ENCODE measurements around the gene CTDSPL.
A peak's percentile ranks its signal among the peaks of the same experiment; 100 is the strongest.

Gene CTDSPL

DNA sequence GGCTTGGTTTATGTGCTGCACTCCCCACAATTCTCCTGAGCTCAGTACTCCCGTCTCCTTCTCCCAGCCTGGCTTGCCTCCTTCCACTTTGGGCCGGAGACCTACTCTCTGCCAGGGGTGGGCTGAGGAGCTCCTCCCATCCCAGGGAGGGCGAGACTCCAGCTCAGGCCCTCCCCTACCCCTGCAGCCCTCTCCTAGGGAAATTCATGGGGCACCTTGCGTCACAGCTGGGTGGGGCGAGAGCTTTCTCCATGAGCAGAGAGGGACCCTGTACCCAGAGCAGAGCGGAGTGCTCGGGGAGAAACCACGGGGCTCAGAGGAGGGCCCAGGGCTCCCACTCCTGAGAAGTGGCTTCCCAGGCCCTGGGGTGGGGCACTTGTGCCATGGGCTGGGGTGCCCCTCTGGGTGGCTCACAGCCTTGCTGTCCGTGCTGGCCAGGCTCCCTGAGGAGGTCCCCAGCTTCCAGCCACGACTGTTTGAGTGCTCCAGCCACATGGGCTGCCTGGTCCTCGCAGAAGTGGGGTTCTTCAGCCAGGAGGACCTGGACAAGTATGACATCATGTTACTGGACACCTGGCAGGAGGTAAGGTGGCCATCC is 142.2 kb downstream of the CTDSPL start (continued):
- TF ChIP-seq, protein P1, sequence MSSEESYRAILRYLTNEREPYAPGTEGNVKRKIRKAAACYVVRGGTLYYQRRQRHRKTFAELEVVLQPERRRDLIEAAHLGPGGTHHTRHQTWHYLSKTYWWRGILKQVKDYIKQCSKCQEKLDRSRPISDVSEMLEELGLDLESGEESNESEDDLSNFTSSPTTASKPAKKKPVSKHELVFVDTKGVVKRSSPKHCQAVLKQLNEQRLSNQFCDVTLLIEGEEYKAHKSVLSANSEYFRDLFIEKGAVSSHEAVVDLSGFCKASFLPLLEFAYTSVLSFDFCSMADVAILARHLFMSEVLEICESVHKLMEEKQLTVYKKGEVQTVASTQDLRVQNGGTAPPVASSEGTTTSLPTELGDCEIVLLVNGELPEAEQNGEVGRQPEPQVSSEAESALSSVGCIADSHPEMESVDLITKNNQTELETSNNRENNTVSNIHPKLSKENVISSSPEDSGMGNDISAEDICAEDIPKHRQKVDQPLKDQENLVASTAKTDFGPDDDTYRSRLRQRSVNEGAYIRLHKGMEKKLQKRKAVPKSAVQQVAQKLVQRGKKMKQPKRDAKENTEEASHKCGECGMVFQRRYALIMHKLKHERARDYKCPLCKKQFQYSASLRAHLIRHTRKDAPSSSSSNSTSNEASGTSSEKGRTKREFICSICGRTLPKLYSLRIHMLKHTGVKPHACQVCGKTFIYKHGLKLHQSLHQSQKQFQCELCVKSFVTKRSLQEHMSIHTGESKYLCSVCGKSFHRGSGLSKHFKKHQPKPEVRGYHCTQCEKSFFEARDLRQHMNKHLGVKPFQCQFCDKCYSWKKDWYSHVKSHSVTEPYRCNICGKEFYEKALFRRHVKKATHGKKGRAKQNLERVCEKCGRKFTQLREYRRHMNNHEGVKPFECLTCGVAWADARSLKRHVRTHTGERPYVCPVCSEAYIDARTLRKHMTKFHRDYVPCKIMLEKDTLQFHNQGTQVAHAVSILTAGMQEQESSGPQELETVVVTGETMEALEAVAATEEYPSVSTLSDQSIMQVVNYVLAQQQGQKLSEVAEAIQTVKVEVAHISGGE (tag by site-specific recombination; conservative IDR thresholded peaks at IDR 0.05; ENCODE audit: low read depth), result no peak
- no peak for TF ChIP-seq ZNF146 (tag by site-specific recombination; IDR thresholded peaks at IDR 0.05)
- TF ChIP-seq ZNF785 (tag by site-specific recombination; IDR thresholded peaks at IDR 0.05), result no peak
- TF ChIP-seq ZNF223 (tag by site-specific recombination; IDR thresholded peaks at IDR 0.05), result no peak
- TF ChIP-seq KLF8 (tag by site-specific recombination; IDR thresholded peaks at IDR 0.05), result no peak
- TF ChIP-seq, protein P2, sequence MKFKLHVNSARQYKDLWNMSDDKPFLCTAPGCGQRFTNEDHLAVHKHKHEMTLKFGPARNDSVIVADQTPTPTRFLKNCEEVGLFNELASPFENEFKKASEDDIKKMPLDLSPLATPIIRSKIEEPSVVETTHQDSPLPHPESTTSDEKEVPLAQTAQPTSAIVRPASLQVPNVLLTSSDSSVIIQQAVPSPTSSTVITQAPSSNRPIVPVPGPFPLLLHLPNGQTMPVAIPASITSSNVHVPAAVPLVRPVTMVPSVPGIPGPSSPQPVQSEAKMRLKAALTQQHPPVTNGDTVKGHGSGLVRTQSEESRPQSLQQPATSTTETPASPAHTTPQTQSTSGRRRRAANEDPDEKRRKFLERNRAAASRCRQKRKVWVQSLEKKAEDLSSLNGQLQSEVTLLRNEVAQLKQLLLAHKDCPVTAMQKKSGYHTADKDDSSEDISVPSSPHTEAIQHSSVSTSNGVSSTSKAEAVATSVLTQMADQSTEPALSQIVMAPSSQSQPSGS (tag by site-specific recombination; IDR thresholded peaks at IDR 0.05; ENCODE audit: low read depth), result peak; percentile 41; the same call in 1 of the 2 replicates
- TF ChIP-seq ZNF792 (tag by site-specific recombination; IDR thresholded peaks at IDR 0.05), result no peak
- TF ChIP-seq, protein P3, sequence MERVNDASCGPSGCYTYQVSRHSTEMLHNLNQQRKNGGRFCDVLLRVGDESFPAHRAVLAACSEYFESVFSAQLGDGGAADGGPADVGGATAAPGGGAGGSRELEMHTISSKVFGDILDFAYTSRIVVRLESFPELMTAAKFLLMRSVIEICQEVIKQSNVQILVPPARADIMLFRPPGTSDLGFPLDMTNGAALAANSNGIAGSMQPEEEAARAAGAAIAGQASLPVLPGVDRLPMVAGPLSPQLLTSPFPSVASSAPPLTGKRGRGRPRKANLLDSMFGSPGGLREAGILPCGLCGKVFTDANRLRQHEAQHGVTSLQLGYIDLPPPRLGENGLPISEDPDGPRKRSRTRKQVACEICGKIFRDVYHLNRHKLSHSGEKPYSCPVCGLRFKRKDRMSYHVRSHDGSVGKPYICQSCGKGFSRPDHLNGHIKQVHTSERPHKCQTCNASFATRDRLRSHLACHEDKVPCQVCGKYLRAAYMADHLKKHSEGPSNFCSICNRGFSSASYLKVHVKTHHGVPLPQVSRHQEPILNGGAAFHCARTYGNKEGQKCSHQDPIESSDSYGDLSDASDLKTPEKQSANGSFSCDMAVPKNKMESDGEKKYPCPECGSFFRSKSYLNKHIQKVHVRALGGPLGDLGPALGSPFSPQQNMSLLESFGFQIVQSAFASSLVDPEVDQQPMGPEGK (tag by site-specific recombination; IDR thresholded peaks at IDR 0.05), result no peak
- TF ChIP-seq ZNF302 (tag by site-specific recombination; IDR thresholded peaks at IDR 0.05; ENCODE audit: low read depth), result no peak
- no peak for TF ChIP-seq WT1 (tag by site-specific recombination; IDR thresholded peaks at IDR 0.05)

DNA sequence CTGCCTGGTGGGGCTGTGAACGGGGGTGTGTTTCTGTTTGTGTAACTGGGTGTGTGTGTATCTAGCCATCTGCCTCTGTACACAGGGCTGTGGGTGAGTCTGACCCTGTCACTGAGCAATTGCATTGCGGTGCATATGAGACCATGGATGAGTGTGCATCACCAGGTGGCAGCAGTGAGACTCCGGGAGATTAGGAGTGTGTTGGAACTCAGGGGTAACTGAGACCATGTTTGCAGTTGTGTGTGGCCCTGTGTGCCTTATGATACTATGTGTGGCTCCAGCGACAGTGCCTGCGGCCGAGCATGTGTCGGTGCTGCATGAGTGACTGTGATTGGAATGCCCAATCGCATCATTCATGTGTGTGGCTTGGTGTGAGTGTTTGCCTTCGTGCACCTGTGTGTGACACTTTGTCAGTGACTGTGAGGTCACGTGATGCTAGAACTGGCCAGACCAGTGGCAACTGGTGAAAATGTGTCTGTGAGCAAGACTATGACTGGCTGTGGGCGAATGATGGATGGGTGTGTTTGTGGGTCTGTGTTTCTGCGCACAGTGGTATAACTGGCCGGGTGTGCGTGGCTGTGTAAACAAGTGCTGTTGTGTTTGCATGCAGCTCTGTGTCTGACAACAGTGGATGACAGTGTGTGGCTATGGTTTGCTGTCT is 142.9 kb downstream of the CTDSPL start:
- POLR2A ChIA-PET, result interaction anchor here (0.6 kb wide), 1 partner anchor 156 kb away, joined by 3 read pairs; no protein-coding TSS in a partner anchor
- Histone ChIP-seq H3K4me1 (ENCODE audit: control insufficient read depth, insufficient read depth, low read length) (no peaks in the 10 kb centered on the region), H3K27ac (ENCODE audit: extremely low read depth, low read depth, low read length) (no peak overlapping the region), H3K9me3 (ENCODE audit: control insufficient read depth, insufficient read depth, low read depth, low read length) (no peaks in the 10 kb centered on the region), H3K36me3 (ENCODE audit: control insufficient read depth in 2 of 2, insufficient read depth in 1 of 2, low read length in 2 of 2) (peaks cover 0 to 9% of the 10 kb centered on the region in 2 experiments; a peak in 1 of 3 replicates), H3K4me3 (ENCODE audit: low read depth, low read length) (no peak overlapping the region)
- CTCF ChIA-PET, result interaction anchor here (0.7 to 1.3 kb wide), 11 partner anchors 14 to 695 kb away, joined by 3 to 20 read pairs (median 4); no protein-coding TSS in a partner anchor
- peak; percentile 51 for TF ChIP-seq KLF1 (tag by site-specific recombination; IDR thresholded peaks at IDR 0.05)
- TF ChIP-seq ZNF600 (tag by site-specific recombination; IDR thresholded peaks at IDR 0.05), result peak; percentile 82; the same call in 1 of the 2 replicates
- TF ChIP-seq, protein P4, sequence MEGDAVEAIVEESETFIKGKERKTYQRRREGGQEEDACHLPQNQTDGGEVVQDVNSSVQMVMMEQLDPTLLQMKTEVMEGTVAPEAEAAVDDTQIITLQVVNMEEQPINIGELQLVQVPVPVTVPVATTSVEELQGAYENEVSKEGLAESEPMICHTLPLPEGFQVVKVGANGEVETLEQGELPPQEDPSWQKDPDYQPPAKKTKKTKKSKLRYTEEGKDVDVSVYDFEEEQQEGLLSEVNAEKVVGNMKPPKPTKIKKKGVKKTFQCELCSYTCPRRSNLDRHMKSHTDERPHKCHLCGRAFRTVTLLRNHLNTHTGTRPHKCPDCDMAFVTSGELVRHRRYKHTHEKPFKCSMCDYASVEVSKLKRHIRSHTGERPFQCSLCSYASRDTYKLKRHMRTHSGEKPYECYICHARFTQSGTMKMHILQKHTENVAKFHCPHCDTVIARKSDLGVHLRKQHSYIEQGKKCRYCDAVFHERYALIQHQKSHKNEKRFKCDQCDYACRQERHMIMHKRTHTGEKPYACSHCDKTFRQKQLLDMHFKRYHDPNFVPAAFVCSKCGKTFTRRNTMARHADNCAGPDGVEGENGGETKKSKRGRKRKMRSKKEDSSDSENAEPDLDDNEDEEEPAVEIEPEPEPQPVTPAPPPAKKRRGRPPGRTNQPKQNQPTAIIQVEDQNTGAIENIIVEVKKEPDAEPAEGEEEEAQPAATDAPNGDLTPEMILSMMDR (tag by site-specific recombination; IDR thresholded peaks at IDR 0.05), result peak; percentile 83
- TF ChIP-seq, protein P5, sequence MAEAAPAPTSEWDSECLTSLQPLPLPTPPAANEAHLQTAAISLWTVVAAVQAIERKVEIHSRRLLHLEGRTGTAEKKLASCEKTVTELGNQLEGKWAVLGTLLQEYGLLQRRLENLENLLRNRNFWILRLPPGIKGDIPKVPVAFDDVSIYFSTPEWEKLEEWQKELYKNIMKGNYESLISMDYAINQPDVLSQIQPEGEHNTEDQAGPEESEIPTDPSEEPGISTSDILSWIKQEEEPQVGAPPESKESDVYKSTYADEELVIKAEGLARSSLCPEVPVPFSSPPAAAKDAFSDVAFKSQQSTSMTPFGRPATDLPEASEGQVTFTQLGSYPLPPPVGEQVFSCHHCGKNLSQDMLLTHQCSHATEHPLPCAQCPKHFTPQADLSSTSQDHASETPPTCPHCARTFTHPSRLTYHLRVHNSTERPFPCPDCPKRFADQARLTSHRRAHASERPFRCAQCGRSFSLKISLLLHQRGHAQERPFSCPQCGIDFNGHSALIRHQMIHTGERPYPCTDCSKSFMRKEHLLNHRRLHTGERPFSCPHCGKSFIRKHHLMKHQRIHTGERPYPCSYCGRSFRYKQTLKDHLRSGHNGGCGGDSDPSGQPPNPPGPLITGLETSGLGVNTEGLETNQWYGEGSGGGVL (tag by site-specific recombination; IDR thresholded peaks at IDR 0.05), result no peak
- TF ChIP-seq ZFP3 (tag by site-specific recombination; IDR thresholded peaks at IDR 0.05; ENCODE audit: low read depth), result no peak
- no peak for TF ChIP-seq ZNF146 (tag by site-specific recombination; IDR thresholded peaks at IDR 0.05)
- TF ChIP-seq, protein P6, sequence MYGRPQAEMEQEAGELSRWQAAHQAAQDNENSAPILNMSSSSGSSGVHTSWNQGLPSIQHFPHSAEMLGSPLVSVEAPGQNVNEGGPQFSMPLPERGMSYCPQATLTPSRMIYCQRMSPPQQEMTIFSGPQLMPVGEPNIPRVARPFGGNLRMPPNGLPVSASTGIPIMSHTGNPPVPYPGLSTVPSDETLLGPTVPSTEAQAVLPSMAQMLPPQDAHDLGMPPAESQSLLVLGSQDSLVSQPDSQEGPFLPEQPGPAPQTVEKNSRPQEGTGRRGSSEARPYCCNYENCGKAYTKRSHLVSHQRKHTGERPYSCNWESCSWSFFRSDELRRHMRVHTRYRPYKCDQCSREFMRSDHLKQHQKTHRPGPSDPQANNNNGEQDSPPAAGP (tag by site-specific recombination; IDR thresholded peaks at IDR 0.05), result 0 out of 2 replicates have a peak, but pooled peaks have one; percentile 52
- 0 out of 2 replicates have a peak, but pooled peaks have one; percentile 35 for TF ChIP-seq SP7 (tag by site-specific recombination; IDR thresholded peaks at IDR 0.05)
- peak; percentile 77 for TF ChIP-seq ZNF133 (tag by site-specific recombination; IDR thresholded peaks at IDR 0.05)
- peak; percentile 41; the same call in 1 of the 2 replicates for TF ChIP-seq ZNF654 (tag by site-specific recombination; IDR thresholded peaks at IDR 0.05; ENCODE audit: low read depth)
- TF ChIP-seq, protein P7, sequence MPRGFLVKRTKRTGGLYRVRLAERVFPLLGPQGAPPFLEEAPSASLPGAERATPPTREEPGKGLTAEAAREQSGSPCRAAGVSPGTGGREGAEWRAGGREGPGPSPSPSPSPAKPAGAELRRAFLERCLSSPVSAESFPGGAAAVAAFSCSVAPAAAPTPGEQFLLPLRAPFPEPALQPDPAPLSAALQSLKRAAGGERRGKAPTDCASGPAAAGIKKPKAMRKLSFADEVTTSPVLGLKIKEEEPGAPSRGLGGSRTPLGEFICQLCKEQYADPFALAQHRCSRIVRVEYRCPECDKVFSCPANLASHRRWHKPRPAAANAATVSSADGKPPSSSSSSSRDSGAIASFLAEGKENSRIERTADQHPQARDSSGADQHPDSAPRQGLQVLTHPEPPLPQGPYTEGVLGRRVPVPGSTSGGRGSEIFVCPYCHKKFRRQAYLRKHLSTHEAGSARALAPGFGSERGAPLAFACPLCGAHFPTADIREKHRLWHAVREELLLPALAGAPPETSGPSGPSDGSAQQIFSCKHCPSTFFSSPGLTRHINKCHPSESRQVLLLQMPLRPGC (tag by site-specific recombination; IDR thresholded peaks at IDR 0.05), result peak; percentile 66
- no peak for TF ChIP-seq BCL11A (tag by site-specific recombination; IDR thresholded peaks at IDR 0.05; ENCODE audit: low read depth)
